ENCODE results near the gene DNAJB6. TPM values are rescaled to one million over a fixed set of nuclear protein-coding genes. Genes with fewer than 3 reads are reported as not detected.

DNAJB6 gene
- total and polyA plus RNA-seq, 12 donors, result 38.4 to 195 (median 80.4) TPM

DNA sequence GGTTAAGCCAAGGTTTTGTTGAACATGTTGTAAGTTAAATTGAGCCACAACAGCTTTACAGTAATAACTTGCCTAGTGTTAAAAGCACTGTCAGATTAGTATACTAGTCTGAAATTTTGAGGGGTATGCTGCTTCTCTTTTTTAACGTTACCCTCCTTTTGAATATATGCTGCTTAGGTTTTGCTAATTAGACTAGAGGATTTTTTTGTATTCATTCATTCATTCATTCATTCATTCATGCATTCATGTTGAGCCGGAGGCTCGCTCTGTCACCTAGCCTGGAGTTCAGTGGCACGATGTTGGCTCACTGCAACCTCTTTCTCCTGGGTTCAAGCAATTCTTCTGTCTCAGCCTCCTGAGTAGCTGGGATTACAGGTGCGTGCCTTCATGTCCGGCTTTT lies 24.7 kb downstream of the DNAJB6 start:
- H3K9me3 ChIP-seq (replicated peaks in 1 of 3), result no peaks in the 10 kb centered on the region
- DNase-seq, result no peak
- H3K4me3 ChIP-seq, result no peak overlapping the region
- WGBS, 4 donors, result 87 to 95% (median 93%) methylated on average over 6 of the region's 6 CpGs
- peaks cover 3 to 32% of the 10 kb centered on the region in 2 donors for H3K4me1 ChIP-seq (replicated peaks in 1 of 2)
- TF ChIP-seq, protein P1, sequence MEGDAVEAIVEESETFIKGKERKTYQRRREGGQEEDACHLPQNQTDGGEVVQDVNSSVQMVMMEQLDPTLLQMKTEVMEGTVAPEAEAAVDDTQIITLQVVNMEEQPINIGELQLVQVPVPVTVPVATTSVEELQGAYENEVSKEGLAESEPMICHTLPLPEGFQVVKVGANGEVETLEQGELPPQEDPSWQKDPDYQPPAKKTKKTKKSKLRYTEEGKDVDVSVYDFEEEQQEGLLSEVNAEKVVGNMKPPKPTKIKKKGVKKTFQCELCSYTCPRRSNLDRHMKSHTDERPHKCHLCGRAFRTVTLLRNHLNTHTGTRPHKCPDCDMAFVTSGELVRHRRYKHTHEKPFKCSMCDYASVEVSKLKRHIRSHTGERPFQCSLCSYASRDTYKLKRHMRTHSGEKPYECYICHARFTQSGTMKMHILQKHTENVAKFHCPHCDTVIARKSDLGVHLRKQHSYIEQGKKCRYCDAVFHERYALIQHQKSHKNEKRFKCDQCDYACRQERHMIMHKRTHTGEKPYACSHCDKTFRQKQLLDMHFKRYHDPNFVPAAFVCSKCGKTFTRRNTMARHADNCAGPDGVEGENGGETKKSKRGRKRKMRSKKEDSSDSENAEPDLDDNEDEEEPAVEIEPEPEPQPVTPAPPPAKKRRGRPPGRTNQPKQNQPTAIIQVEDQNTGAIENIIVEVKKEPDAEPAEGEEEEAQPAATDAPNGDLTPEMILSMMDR (IDR thresholded peaks at IDR 0.05), result no peak
- TF ChIP-seq POLR2A (IDR thresholded peaks at IDR 0.05), result no peak
- intact Hi-C loops (cut with DNase I), result no loop called here
- H3K27me3 ChIP-seq, result no peaks in the 10 kb centered on the region
- no peak overlapping the region for H3K27ac ChIP-seq
- peaks cover 0 to 52% of the 10 kb centered on the region in 2 donors for H3K36me3 ChIP-seq (replicated peaks in 1 of 2)

DNA sequence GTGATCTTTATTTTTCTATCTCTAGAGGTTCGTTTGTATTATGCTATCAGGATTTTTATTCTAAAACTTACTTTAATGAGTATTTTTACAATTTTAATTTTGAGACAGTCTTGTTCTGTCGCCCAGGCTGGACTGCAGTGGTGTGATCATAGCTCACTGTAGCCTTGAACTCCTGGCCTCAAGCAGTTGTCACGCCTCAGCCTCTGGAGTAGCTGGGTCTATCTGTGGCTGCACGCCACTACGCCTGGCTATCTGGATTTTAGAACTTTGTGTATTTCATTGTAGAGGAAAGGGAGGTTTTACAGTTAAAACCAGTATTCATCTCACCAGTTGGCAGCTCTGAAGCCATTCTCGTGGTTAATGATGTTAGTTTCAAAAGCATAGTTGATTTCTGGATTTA lies 25.9 kb downstream of the DNAJB6 start:
- TF ChIP-seq POLR2A (IDR thresholded peaks at IDR 0.05), result no peak
- TF ChIP-seq, protein P1 (IDR thresholded peaks at IDR 0.05), result no peak
- Histone ChIP-seq H3K36me3 (replicated peaks in 1 of 2) (peaks cover 0 to 62% of the 10 kb centered on the region in 2 donors), H3K27ac (peak overlapping the region in 2 of 5 donors; percentile 8 to 39), H3K4me3 (no peak overlapping the region), H3K27me3 (no peaks in the 10 kb centered on the region), H3K9me3 (replicated peaks in 1 of 3) (no peaks in the 10 kb centered on the region), H3K4me1 (replicated peaks in 1 of 2) (peaks cover 0 to 23% of the 10 kb centered on the region in 2 donors)
- WGBS, 4 donors, result 51 to 59% (median 57%) methylated on average over 6 of the region's 6 CpGs
- DNase-seq, result peak in 6 of 7 donors; percentile 38 to 66 (median 54)
- intact Hi-C loops (cut with DNase I), result no loop called here

DNA sequence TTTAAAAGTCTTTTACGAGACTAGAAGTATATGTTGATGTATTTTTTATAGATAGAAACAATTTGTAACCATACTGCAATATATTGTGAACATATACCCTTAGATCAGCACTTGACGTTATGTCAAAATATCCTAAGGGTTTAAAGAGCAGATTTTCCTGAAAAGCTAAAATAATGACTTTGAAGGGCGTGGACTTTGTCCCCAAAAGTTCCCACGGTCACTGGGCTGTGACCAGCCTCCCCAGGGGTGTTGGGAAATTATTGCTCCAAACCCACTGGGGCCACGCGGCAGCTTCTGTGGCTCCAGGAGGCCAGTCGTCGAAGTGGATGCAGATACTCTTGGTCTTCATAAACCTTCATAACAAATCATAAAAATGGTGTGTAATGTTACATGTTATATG lies 29.9 kb downstream of the DNAJB6 start:
- Histone ChIP-seq H3K4me1 (replicated peaks in 1 of 2) (peaks cover 0 to 19% of the 10 kb centered on the region in 2 donors), H3K9me3 (replicated peaks in 1 of 3) (no peaks in the 10 kb centered on the region), H3K27ac (no peak overlapping the region), H3K27me3 (no peaks in the 10 kb centered on the region), H3K4me3 (no peak overlapping the region), H3K36me3 (replicated peaks in 1 of 2) (peaks cover 0 to 60% of the 10 kb centered on the region in 2 donors)
- no peak for TF ChIP-seq POLR2A (IDR thresholded peaks at IDR 0.05)
- TF ChIP-seq, protein P1 (IDR thresholded peaks at IDR 0.05), result no peak
- intact Hi-C loops (cut with DNase I), result no loop called here
- no peak for DNase-seq
- WGBS, 4 donors, result 95 to 98% (median 96%) methylated on average over 8 of the region's 8 CpGs

DNA sequence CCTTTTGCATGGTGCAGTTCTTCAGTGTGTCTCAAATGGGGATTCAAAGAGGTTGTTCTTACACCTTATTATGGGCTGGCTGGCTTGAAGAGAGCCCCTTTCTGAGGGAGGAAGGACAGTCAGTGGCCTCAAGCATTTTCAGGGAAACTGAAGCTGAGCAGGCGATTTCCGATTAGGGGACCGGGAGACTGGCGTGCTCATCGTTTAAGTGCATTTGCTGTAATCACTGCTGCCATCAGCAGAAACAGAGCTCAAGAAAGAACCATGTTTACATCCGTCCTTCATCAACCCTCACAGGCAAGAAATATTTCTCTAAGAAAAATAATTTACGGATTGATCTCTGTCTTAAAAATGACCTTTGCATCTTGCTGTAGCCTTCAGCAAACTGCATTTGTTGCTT lies 32.2 kb downstream of the DNAJB6 start:
- Histone ChIP-seq H3K4me1 (replicated peaks in 1 of 2) (peaks cover 0 to 7% of the 10 kb centered on the region in 2 donors), H3K36me3 (replicated peaks in 1 of 2) (peaks cover 0 to 56% of the 10 kb centered on the region in 2 donors), H3K27me3 (no peaks in the 10 kb centered on the region), H3K27ac (no peak overlapping the region), H3K9me3 (replicated peaks in 1 of 3) (no peaks in the 10 kb centered on the region), H3K4me3 (no peak overlapping the region)
- TF ChIP-seq, protein P1 (IDR thresholded peaks at IDR 0.05), result no peak
- TF ChIP-seq POLR2A (IDR thresholded peaks at IDR 0.05), result no peak
- 83 to 89% (median 85%) methylated on average over 6 to 7 of the region's 7 CpGs for WGBS, 4 donors
- intact Hi-C loops (cut with DNase I), result no loop called here
- DNase-seq, result no peak
